Mesodermal cell (in vitro differentiated cells): ENCODE data around the gene TMEM119.

ENCODE experiments used
- H3K27ac ChIP-seq: 2 replicates; pipeline ENCODE4 v1.7.0; 2013; ENCODE audit warnings: mild to moderate bottlenecking, low read depth, low read length, moderate library complexity; ENCODE audit not compliant: severe bottlenecking
- H3K36me3 ChIP-seq: 2 replicates; pipeline ENCODE4 v1.7.1; 2013; ENCODE audit warnings: mild to moderate bottlenecking, low read length, moderate library complexity; ENCODE audit not compliant: control insufficient read depth, insufficient read depth
- H3K4me1 ChIP-seq: one replicate; pipeline ENCODE4 v1.7.1; 2013; ENCODE audit warnings: mild to moderate bottlenecking, low read length; ENCODE audit not compliant: insufficient read depth, control insufficient read depth, poor library complexity, severe bottlenecking
- H3K4me3 ChIP-seq: 2 replicates; pipeline ENCODE4 v1.7.0; 2013; ENCODE audit warnings: low read length, control low read depth, mild to moderate bottlenecking; ENCODE audit not compliant: insufficient read depth, poor library complexity, severe bottlenecking; ENCODE audit errors: extremely low read depth
- H3K9me3 ChIP-seq: 2 replicates; pipeline ENCODE4 v1.7.1; 2013; ENCODE audit warnings: mild to moderate bottlenecking, low read length, moderate library complexity; ENCODE audit not compliant: control insufficient read depth
- WGBS, 2 experiments: methylation state at CpG; one replicate each; pipeline ENCODE4 v1.1.5; 2013; ENCODE audit warnings: missing lambda C conversion rate in 2 of 2; ENCODE audit not compliant: insufficient coverage in 2 of 2; 5-methylcytosine and 5-hydroxymethylcytosine counted together

The TMEM119 gene

DNA sequence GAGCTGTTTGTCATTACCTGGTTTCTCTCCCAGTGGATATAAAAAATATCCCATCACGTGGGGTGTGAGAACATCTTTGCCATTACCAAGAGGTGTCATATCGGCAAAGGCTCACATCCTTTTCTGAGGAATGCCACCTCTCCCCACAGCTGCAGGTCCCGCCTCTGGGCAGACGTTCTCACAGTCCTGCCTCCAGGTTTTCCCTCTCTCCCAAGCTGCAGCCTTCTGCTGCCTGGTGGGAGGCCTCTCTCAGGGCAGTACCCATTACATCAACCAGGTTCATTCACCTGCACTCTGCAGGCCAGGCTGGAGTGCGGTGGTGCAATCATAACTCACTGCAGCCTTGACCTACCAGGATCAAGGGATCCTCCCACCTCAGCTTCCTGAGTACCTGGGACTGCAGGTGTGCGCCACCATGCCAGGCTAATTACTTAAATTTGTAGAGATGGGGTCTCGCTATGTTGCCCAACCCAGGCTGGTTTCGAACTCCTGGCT is 15.0 kb upstream of the TMEM119 start:
- Histone ChIP-seq H3K4me3 (no peak overlapping the region), H3K36me3 (no peaks in the 10 kb centered on the region), H3K4me1 (peaks cover 14% of the 10 kb centered on the region), H3K27ac (no peak overlapping the region), H3K9me3 (peaks cover 8% of the 10 kb centered on the region)
- 54 to 79% methylated on average over 7 to 8 of the region's 8 CpGs for WGBS, 2 experiments

DNA sequence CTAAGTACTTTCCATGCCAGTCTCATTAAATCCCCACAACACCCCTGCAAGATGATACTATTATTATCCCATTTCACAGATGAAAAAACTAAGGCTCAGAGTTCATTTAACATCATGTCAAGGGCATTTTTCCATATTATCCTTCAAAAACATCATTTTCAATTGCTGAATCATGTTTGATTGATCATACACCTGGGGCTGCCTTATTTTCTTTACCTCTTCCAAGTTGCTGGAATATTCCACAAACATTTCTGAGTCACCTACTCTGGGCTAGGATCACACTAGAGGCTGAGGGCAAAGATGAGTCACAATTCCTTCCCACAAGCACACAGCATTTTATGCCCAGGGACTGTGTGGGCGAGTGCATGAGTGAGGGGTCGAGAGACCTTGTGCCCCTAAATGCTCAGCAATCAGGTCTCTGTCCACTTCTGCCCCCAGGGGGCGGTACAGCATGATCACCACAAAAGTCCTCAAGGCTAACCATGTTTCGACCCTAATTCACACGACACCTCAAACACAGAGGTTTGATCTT is 14.1 kb upstream of the TMEM119 start:
- Histone ChIP-seq H3K4me3 (no peak overlapping the region), H3K9me3 (peaks cover 8% of the 10 kb centered on the region), H3K36me3 (no peaks in the 10 kb centered on the region), H3K27ac (no peak overlapping the region), H3K4me1 (peaks cover 14% of the 10 kb centered on the region)
- 50 to 65% methylated on average over 4 to 5 of the region's 5 CpGs for WGBS, 2 experiments

GRCh38 chr12:108610856-108611605 is 13.1 kb upstream of the TMEM119 start:
- no peaks in the 10 kb centered on the region for H3K36me3 ChIP-seq
- H3K9me3 ChIP-seq: peaks cover 6% of the 10 kb centered on the region
- H3K27ac ChIP-seq: no peak overlapping the region
- no peak overlapping the region for H3K4me3 ChIP-seq
- H3K4me1 ChIP-seq: peaks cover 14% of the 10 kb centered on the region
- WGBS, 2 experiments: 92 to 93% methylated on average over 11 to 13 of the region's 15 CpGs

DNA sequence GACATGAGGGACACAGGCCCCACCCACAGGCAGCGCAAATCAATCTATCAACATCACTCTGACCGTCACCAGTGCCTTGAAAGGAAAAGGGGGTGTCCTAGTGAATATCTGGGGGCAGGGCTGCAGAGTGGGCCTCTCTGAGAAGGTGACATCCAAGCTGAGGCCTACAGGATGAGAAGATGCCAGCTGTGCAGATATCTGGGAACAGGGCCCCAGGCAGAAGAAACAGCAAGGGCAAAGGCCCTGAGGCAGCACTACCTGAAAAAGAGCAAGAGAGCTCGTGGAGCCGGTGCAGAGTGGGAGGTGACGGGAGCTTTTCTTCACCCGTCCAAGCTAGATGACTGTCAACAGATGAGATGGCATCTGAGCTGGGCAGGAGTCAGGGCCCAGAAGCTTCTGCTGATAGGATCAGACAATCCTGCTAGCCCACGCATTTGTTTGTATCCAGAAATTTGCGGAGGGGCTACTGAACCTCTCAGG is 12.5 kb upstream of the TMEM119 start:
- H3K36me3 ChIP-seq: no peaks in the 10 kb centered on the region
- no peak overlapping the region for H3K27ac ChIP-seq
- WGBS, 2 experiments: 89 to 97% methylated on average over 6 to 7 of the region's 8 CpGs
- H3K4me3 ChIP-seq: no peak overlapping the region
- H3K9me3 ChIP-seq: no peaks in the 10 kb centered on the region
- H3K4me1 ChIP-seq: peaks cover 14% of the 10 kb centered on the region

GRCh38 chr12:108609537-108610335 is 11.9 kb upstream of the TMEM119 start:
- no peak overlapping the region for H3K27ac ChIP-seq
- H3K36me3 ChIP-seq: no peaks in the 10 kb centered on the region
- H3K9me3 ChIP-seq: no peaks in the 10 kb centered on the region
- 74 to 79% methylated on average over 14 to 16 of the region's 21 CpGs for WGBS, 2 experiments
- H3K4me3 ChIP-seq: no peak overlapping the region
- peaks cover 14% of the 10 kb centered on the region for H3K4me1 ChIP-seq

DNA sequence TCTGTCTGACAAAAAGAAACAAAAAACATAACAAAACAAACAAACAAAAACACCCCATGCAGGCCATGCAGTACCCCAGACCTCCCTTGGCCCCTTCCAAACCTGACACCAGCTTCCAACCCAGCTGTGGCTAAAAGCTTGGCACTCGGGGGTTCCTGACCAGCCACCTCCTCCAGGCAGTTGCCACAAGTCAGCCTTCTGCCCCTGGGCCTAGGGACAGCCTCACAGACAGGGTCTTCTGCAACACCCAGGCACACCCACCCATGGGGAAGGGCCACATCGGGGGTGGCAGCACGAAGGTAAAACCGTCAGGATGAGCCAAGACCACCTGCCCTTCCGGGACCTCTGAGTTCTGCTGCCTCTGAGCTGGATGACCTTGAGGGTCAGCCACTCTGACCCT is 10.7 kb upstream of the TMEM119 start:
- Histone ChIP-seq H3K9me3 (no peaks in the 10 kb centered on the region), H3K4me1 (peaks cover 14% of the 10 kb centered on the region)
- WGBS, 2 experiments: 92 to 93% methylated on average over 5 of the region's 5 CpGs

DNA sequence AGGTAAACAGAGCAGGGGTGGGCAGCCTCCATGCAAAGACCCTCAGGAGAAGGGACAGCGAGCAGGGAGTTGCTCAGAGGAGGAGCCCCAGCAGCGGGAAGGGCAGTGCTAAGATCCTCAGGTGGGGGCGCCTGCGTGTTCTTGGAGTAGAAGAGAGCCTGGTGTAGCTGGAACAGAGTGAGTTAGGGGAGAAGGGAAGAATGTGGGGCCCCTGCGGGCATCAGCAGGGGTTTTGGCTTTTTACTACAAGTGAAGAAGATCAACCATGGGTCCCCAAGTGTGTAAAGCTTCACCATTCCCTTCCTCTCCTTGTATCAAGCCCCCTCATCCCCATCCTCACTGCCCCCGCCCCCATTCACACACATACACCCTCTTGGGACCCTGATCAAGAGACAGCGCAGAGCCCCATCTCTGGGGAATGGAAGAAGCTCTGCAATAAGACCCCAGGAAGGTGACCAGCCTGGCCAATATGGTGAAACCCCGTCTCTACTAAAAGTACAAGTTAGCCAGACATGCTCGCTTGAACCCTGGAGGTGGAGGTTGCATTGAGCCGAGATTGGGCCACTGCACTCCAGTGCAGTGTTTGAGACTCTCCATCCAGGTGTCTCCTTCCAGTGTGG is 10.2 kb upstream of the TMEM119 start:
- no peaks in the 10 kb centered on the region for H3K9me3 ChIP-seq
- no peaks in the 10 kb centered on the region for H3K36me3 ChIP-seq
- no peak overlapping the region for H3K27ac ChIP-seq
- no peak overlapping the region for H3K4me3 ChIP-seq
- H3K4me1 ChIP-seq: peaks cover 13% of the 10 kb centered on the region
- 85 to 91% methylated on average over 6 to 9 of the region's 10 CpGs for WGBS, 2 experiments

More for the DNA sequence above, 10.7 kb upstream of the TMEM119 start:
- H3K27ac ChIP-seq: no peak overlapping the region
- H3K4me3 ChIP-seq: no peak overlapping the region
- no peaks in the 10 kb centered on the region for H3K36me3 ChIP-seq

- H3K4me1 ChIP-seq: peaks cover 9% of the 10 kb centered on the region
- H3K36me3 ChIP-seq: no peaks in the 10 kb centered on the region
- no peak overlapping the region for H3K4me3 ChIP-seq
- H3K27ac ChIP-seq: no peak overlapping the region
- H3K9me3 ChIP-seq: no peaks in the 10 kb centered on the region
- 89 to 92% methylated on average over 8 to 9 of the region's 9 CpGs for WGBS, 2 experiments
Measured at GRCh38 chr12:108606492-108606891, 8.6 kb upstream of the TMEM119 start.

- Histone ChIP-seq H3K4me3 (no peak overlapping the region), H3K27ac (no peak overlapping the region), H3K9me3 (no peaks in the 10 kb centered on the region), H3K36me3 (no peaks in the 10 kb centered on the region), H3K4me1 (peaks cover 9% of the 10 kb centered on the region)
- WGBS, 2 experiments: 94 to 100% methylated on average over 3 to 4 of the region's 4 CpGs
Measured at GRCh38 chr12:108605690-108606406, 8.0 kb upstream of the TMEM119 start.
